Endodermal cell (in vitro differentiated cells): ENCODE results near the gene DHX57. TPM values are rescaled to one million over a fixed set of nuclear protein-coding genes. Genes with fewer than 3 reads are reported as not detected.
A peak's percentile ranks its signal among the peaks of the same experiment; 100 is the strongest.

Experiments used
- DNase-seq: peaks from one replicate; pipeline ENCODE4 v3.0.0-alpha.2; 2017
- H3K27ac ChIP-seq: 2 replicates; pipeline ENCODE4 v1.5.1; 2013; ENCODE audit warnings: mild to moderate bottlenecking, low read depth, low read length, moderate library complexity
- H3K27me3 ChIP-seq: 2 replicates; pipeline ENCODE4 v1.6.1; 2013; ENCODE audit warnings: mild to moderate bottlenecking, low read length, moderate library complexity; ENCODE audit not compliant: insufficient read depth, control insufficient read depth, poor library complexity, severe bottlenecking
- H3K36me3 ChIP-seq: 2 replicates; pipeline ENCODE4 v1.7.0; 2013; ENCODE audit warnings: mild to moderate bottlenecking, low read length, moderate library complexity; ENCODE audit not compliant: control insufficient read depth, insufficient read depth
- H3K4me1 ChIP-seq: one replicate; pipeline ENCODE4 v1.7.0; 2013; ENCODE audit warnings: low read length; ENCODE audit not compliant: control insufficient read depth, insufficient read depth
- H3K4me3 ChIP-seq: 2 replicates; pipeline ENCODE4 v1.5.1; 2013; ENCODE audit warnings: mild to moderate bottlenecking, low read length, moderate library complexity
- H3K9ac ChIP-seq: 2 replicates; pipeline ENCODE4 v1.6.1; 2013; ENCODE audit warnings: mild to moderate bottlenecking, low read length, moderate library complexity; ENCODE audit not compliant: poor library complexity, severe bottlenecking; ENCODE audit errors: extremely low read depth
- H3K9me3 ChIP-seq: 2 replicates; pipeline ENCODE4 v1.6.1; 2013; ENCODE audit warnings: mild to moderate bottlenecking, low read length, moderate library complexity; ENCODE audit not compliant: control insufficient read depth
- H3K27ac Mint-ChIP-seq: 2 replicates; pipeline ENCODE4 v1.8.0; 2020; ENCODE audit warnings: mixed read lengths
- H3K27me3 Mint-ChIP-seq: 2 replicates; pipeline ENCODE4 v1.8.0; 2021; ENCODE audit warnings: mild to moderate bottlenecking, mixed read lengths; ENCODE audit not compliant: insufficient read depth
- H3K36me3 Mint-ChIP-seq: 2 replicates; pipeline ENCODE4 v1.8.0; 2020; ENCODE audit warnings: low read depth, mixed read lengths
- H3K4me1 Mint-ChIP-seq: 2 replicates; pipeline ENCODE4 v1.8.0; 2020; ENCODE audit warnings: mixed read lengths
- H3K4me3 Mint-ChIP-seq: 2 replicates; pipeline ENCODE4 v1.8.0; 2020; ENCODE audit warnings: mild to moderate bottlenecking, moderate library complexity, mixed read lengths
- H3K9me3 Mint-ChIP-seq: 2 replicates; pipeline ENCODE4 v1.8.0; 2020; ENCODE audit warnings: mild to moderate bottlenecking, mixed read lengths
- WGBS, 2 experiments: methylation state at CpG; one replicate each; pipeline versions ENCODE4 v1.1.5 to v1.1.7; 2013; ENCODE audit warnings: missing lambda C conversion rate in 2 of 2, mixed read lengths in 1 of 2; ENCODE audit not compliant: insufficient coverage in 1 of 2, insufficient read length in 1 of 2; 5-methylcytosine and 5-hydroxymethylcytosine counted together
- total RNA-seq, 2 donors: library from RNA; stranded (reverse); fragmentation: NEBNext Ultra II Directional in 1 of 2; extraction: Animal tissue kit (Norgen Biotek cat#: 25700) in 1 of 2; gene quantifications; 2 replicates in 1 of 2; 3 replicates in 1 of 2; pipeline ENCODE4 v1.2.1, GENCODE V29; 2021
- TF ChIP-seq, protein P1 (sequence below): fragments of 200-600 bp; sonication (generic); conservative IDR thresholded peaks from 2 replicates; pipeline ENCODE4 v1.5.0; 2021; ENCODE audit warnings: antibody characterized with exemption, mild to moderate bottlenecking

DHX57 gene
- total RNA-seq, 2 donors from 2014 or later, result 35.4 to 45.7 TPM

DNA sequence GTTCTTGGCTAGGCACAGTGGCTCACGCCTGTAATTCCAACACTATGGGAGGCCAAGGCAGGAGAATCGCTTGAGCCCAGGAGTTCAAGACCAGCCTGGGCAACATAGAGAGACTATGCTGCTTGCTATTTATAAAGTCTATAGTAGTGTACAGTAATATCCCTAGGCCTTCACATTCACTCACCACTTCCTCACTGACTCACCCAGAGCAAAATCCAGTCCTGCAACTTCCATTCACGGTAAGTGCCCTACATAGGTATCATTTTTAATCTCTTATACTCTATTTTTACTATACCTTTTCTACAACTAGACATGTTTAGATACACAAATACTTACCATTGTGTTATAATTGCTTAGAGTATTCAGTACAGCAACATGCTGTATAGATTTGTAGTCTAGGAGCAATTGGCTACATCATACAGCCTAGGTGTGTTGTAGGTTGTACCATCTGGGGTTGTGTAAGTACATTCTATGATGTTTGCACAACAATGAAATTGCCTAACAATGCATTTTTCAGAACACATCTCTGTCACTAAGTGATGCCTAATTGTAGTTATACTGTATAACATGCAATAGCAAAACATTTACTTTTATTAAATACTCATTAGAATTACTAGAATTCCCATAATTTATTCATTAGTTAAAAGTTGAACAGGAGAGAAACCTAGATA, 8.8 kb downstream of the DHX57 start:
- no peak overlapping the region for H3K27ac Mint-ChIP-seq
- H3K4me1 ChIP-seq, result peaks cover 6% of the 10 kb centered on the region
- no peaks in the 10 kb centered on the region for H3K27me3 Mint-ChIP-seq
- peaks cover 15% of the 10 kb centered on the region for H3K9me3 ChIP-seq
- H3K4me1 Mint-ChIP-seq, result peaks cover 27% of the 10 kb centered on the region
- H3K27ac ChIP-seq, result no peak overlapping the region
- H3K27me3 ChIP-seq, result no peaks in the 10 kb centered on the region
- H3K4me3 ChIP-seq, result no peak overlapping the region
- TF ChIP-seq, protein P1, sequence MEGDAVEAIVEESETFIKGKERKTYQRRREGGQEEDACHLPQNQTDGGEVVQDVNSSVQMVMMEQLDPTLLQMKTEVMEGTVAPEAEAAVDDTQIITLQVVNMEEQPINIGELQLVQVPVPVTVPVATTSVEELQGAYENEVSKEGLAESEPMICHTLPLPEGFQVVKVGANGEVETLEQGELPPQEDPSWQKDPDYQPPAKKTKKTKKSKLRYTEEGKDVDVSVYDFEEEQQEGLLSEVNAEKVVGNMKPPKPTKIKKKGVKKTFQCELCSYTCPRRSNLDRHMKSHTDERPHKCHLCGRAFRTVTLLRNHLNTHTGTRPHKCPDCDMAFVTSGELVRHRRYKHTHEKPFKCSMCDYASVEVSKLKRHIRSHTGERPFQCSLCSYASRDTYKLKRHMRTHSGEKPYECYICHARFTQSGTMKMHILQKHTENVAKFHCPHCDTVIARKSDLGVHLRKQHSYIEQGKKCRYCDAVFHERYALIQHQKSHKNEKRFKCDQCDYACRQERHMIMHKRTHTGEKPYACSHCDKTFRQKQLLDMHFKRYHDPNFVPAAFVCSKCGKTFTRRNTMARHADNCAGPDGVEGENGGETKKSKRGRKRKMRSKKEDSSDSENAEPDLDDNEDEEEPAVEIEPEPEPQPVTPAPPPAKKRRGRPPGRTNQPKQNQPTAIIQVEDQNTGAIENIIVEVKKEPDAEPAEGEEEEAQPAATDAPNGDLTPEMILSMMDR, result no peak
- peaks cover 9% of the 10 kb centered on the region for H3K9me3 Mint-ChIP-seq
- peaks cover 31% of the 10 kb centered on the region for H3K36me3 ChIP-seq
- peaks cover 21% of the 10 kb centered on the region for H3K36me3 Mint-ChIP-seq
- 97% methylated on average over 3 of the region's 3 CpGs for WGBS, 2 experiments
- DNase-seq, result no peak
- no peak overlapping the region for H3K9ac ChIP-seq
- H3K4me3 Mint-ChIP-seq, result no peak overlapping the region

DNA sequence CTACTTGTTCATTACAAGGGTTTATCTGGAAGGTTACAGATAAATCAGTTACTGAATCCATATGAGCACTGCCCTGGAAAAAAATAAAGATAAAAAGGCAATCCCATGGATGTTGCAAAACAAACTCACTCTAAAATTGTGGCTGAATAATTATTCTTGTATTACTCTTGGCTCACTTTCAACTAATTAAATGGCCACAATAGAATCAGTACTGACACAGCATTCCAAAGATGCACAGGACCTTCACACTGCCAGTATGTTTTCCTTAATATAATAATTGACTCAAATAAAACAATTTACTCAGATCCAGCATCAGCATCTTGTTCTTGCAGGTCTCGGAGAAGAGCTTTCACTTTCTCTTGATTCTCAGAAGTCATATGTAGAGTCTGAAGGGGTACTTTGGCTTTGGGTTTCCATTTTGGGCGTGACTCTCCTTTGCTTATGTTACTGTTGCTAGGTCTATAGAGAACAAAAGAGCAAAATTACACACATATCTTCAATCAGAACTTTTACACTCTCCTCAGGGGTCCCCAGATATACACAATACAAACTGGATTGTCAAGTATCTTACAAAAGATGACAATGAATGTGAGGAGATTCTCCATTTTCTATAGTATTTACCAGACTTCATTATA, 12.6 kb downstream of the DHX57 start:
- DNase-seq, result no peak
- no peak overlapping the region for H3K4me3 ChIP-seq
- Mint-ChIP-seq H3K27me3 (no peaks in the 10 kb centered on the region), H3K4me1 (peaks cover 21% of the 10 kb centered on the region), H3K9me3 (no peaks in the 10 kb centered on the region), H3K36me3 (peaks cover 42% of the 10 kb centered on the region), H3K27ac (peak overlapping the region; percentile 75), H3K4me3 (no peak overlapping the region)
- TF ChIP-seq, protein P1, result no peak
- H3K27me3 ChIP-seq, result no peaks in the 10 kb centered on the region
- H3K9me3 ChIP-seq, result no peaks in the 10 kb centered on the region
- WGBS, 2 experiments, result 91% methylated on average over 2 of the region's 2 CpGs; no CpG with 5 or more reads in 1 of the 2 experiments
- no peak overlapping the region for H3K27ac ChIP-seq
- H3K9ac ChIP-seq, result peak overlapping the region; percentile 1
- H3K36me3 ChIP-seq, result peaks cover 68% of the 10 kb centered on the region
- peaks cover 3% of the 10 kb centered on the region for H3K4me1 ChIP-seq

DNA sequence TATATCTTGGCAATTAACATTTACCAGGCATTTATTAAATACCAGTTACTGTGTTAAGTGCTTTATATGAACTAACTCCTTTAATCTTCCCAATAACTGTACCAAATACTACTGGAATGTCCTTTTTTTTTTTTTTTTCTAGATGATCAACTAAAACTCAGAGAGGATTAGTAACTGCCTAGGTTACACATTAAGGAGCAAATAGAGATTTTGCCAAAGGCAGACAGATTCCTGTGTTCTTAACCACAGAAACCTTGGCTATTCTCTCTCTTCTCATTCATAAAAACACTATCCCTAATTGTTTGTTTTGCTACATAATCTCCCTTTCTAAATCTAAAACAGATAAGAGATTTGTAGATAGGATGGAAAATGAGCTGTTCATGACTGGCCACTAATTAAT, 13.3 kb downstream of the DHX57 start:
- Mint-ChIP-seq H3K36me3 (peaks cover 42% of the 10 kb centered on the region), H3K27ac (peak overlapping the region; percentile 75), H3K4me1 (peaks cover 21% of the 10 kb centered on the region), H3K4me3 (no peak overlapping the region), H3K27me3 (no peaks in the 10 kb centered on the region), H3K9me3 (no peaks in the 10 kb centered on the region)
- no peaks in the 10 kb centered on the region for H3K27me3 ChIP-seq
- H3K4me1 ChIP-seq, result peaks cover 3% of the 10 kb centered on the region
- H3K9me3 ChIP-seq, result no peaks in the 10 kb centered on the region
- peaks cover 66% of the 10 kb centered on the region for H3K36me3 ChIP-seq
- H3K9ac ChIP-seq, result peak overlapping the region; percentile 1
- H3K27ac ChIP-seq, result no peak overlapping the region
- TF ChIP-seq, protein P1, result no peak
- DNase-seq, result no peak
- H3K4me3 ChIP-seq, result peak overlapping the region; percentile 44
